Measurements from ENCODE around the gene SPIN4. TPM values are rescaled to one million over a fixed set of nuclear protein-coding genes. Genes with fewer than 3 reads are reported as not detected.

The SPIN4 gene
- total and polyA plus RNA-seq, 2 of the 8 experiments (the other 6 are each of a cell fraction or from before 2014, with no cell fraction given): 8.0 to 11.8 TPM

- TF ChIP-seq SP2 (IDR thresholded peaks at IDR 0.05; ENCODE audit: low read length) (no peak), MAX (IDR thresholded peaks at IDR 0.05) (no peak), FOSL1 (IDR thresholded peaks at IDR 0.05; ENCODE audit: insufficient read depth, low read depth, low read length) (no peak), KDM4A (IDR thresholded peaks at IDR 0.05; ENCODE audit: low read depth, low read length, severe bottlenecking) (no peak), GABPA (IDR thresholded peaks at IDR 0.05; ENCODE audit: borderline replicate concordance, insufficient read depth, low read length) (no peak)
Observed at GRCh38 chrX:63327788-63328187, 23.3 kb downstream of the SPIN4 start (continued).

Measured in H1 (cell line).